GOT3 (cell line): ENCODE results near the gene ULK2.
"Not testable (repeated sequence)": the region's sequence is repeated elsewhere in the genome, so short reads cannot be mapped to it uniquely, and the experiment has no call there.

Experiments used
- DNase-seq: peaks from one replicate; lab custom pipeline; 2025; ENCODE audit warnings: mixed read lengths; lab: John Stamatoyannopoulos, UW

ULK2 gene

GRCh38 chr17:19865021-19865420, 2.7 kb downstream of the ULK2 start:
- DNase-seq = no peak

DNA sequence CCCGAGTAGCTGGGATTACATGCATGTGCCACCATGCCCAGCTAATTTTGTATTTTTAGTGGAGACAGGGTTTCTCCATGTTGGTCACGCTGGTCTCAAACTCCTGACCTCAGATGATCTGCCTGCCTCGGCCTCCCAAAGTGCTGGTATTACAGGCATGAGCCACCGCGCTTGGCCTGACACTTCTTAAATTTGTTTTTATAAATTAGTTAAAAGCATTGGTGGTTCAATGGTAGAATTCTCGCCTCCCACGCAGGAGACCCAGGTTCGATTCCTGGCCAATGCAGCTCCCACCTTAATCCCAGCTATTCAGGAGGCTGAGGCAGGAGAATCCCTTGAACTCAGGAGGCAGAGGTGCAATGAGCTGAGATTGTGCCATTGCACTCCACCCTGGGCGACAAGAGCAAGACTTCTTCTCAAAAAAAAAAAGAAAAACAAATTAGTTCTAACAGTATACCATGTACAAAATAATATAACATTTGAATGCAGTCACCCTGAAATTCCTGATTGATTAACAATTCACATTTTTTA, 7.0 kb downstream of the ULK2 start:
- not testable (repeated sequence) for DNase-seq

DNA sequence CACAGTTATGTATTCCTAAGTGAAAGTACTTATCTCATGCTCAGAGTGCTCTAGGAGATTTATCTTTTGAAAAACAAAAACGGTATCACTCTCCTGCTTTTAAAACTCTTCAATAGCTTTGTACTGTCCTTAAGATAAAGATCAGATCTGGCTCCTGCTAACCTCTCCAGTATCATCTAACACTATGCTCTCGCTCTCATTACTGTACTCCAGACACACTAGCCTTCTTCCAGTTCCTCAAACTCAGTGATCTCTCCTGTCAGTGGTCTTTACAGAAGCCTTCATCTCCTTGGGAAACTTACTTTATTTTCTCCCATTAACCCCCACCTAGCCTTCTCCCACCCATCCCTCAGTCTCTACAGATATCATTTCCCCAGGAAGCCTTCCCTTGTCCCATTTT, 10.1 kb downstream of the ULK2 start:
- no peak for DNase-seq

GRCh38 chr17:19833914-19834313, 33.8 kb downstream of the ULK2 start:
- DNase-seq = no peak

- DNase-seq = no peak
These were observed 37.7 kb downstream of the ULK2 start for GRCh38 chr17:19830061-19830460.

DNA sequence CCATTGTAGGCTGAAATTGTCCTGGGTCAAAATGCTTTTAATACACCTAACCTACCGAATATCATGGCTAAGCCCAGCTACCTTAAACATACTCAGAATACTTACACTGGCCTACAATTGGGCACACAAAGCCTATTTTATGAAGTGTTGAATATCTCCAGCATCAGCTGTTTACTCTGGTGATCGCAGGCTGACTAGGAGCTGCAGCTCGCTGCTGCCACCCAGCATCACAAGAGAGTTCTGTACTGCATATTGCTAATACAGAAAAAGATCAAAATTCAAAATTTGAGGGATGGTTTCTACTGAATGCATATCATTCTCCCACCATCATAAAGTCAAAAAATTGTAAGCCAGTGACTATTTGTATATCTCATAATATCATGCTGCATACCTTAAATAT, 55.3 kb downstream of the ULK2 start:
- no peak for DNase-seq

DNA sequence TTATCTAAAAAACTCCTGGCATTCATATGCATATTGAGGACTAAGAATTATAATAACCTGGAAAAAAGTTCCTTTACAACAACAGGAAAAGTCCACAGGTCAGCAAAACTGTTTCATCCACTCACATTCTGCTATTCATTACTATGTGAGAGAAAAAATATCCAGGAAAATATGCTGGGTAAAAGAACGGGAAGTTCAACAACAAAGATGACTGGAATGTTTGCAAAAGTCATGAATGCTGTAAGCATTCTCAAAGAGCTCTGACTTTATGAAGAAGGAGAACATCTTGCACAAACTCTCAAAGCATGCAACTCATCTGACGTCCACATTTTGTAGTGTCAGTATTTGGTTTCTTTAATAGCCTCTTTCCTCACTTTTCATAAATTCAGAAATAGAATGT, 62.7 kb downstream of the ULK2 start:
- no peak for DNase-seq

GRCh38 chr17:19800571-19800970, 67.2 kb downstream of the ULK2 start:
- DNase-seq = no peak

GRCh38 chr17:19799796-19800195, 67.9 kb downstream of the ULK2 start:
- DNase-seq = no peak

GRCh38 chr17:19796457-19796856, 71.3 kb downstream of the ULK2 start:
- no peak for DNase-seq

DNA sequence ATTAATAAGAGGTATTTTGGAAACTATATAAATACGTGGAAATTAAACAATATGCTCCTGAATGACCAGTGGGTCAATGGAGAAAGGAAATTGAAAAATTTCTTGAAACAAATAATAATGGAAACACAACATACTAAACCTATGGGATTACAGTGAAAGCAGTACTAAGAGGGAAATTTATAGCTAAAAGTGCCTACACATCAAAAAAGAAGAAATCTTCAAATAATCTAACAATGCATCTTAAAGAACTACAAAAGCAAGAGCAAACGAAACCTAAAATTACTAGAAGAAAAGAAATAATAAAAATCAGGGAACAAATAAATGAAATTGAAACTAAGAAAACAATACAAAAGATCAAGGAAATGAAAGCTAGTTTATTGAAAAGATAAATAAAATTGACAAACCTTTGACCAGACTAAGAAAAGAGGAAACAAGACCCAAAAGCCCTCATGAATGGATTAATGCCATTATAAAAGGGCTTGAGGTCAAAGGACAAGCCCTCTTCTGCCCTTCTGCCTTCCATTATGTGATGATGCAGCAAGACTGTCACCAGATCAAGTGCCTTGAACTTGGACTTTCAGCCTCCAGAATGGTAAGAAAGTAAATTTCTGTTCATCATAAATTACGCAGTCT, 75.7 kb downstream of the ULK2 start:
- no peak for DNase-seq

GRCh38 chr17:19787733-19788357, 79.9 kb downstream of the ULK2 start:
- DNase-seq = no peak

GRCh38 chr17:19785854-19786253, 81.9 kb downstream of the ULK2 start:
- no peak for DNase-seq

- DNase-seq = no peak
These were observed 86.0 kb downstream of the ULK2 start for GRCh38 chr17:19781488-19782458.

GRCh38 chr17:19780846-19781245, 86.9 kb downstream of the ULK2 start:
- DNase-seq = no peak

DNA sequence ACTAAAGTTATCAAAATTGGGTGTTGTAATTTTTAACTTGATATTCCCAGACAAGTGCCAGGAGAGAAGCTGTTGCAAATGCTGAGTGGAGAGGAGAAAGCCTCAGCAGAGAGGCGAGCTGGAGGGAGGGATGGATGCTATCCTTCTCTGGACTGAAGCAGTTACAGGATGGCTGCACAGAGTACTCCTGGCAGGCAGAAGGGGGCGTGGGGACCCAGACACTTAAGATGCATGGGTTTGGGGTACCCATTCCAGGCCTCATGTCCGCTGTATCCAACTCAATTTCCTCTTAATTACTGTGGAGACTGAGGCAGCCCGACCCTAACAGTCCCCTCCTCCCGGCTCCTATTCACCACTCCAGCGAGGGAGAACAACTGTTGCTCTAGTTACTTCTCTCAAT, 94.2 kb downstream of the ULK2 start:
- DNase-seq = no peak

GRCh38 chr17:19771971-19772630, 95.6 kb downstream of the ULK2 start:
- no peak for DNase-seq

DNA sequence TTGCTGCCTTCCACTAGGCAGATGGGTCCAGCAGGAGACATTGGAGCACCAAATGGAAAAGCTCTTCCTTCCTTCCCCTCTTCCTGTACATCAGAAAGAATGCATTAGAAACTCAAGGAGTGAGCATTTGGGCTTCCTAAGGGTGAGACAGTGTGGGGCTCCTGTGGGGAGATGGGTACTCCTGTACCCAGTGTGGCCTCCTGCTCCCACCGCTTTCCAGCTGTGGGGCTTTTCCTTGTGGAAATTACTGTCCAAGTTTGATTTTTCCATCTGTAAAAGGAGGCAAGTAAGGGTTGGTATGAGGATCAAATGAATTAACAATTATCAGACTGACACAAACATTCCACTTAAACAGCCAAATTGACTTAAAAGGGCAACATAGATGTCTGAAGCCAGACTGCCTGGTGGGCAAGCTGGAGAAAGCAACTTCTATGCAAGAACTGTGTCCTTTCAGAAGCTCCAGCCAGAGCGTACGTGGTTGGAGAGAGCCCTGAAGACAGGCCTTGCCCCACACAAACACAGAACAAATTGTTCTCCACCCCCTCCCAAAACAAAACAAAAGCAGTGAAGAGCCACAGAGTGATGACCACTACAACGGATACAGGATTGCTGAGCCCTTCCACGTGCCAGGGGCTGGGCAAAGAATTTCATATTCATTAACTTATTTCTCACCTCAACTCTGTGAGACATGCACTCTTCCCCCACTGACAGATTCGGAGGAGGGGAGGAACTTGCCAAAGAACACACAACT, 96.6 kb downstream of the ULK2 start:
- DNase-seq = no peak

DNA sequence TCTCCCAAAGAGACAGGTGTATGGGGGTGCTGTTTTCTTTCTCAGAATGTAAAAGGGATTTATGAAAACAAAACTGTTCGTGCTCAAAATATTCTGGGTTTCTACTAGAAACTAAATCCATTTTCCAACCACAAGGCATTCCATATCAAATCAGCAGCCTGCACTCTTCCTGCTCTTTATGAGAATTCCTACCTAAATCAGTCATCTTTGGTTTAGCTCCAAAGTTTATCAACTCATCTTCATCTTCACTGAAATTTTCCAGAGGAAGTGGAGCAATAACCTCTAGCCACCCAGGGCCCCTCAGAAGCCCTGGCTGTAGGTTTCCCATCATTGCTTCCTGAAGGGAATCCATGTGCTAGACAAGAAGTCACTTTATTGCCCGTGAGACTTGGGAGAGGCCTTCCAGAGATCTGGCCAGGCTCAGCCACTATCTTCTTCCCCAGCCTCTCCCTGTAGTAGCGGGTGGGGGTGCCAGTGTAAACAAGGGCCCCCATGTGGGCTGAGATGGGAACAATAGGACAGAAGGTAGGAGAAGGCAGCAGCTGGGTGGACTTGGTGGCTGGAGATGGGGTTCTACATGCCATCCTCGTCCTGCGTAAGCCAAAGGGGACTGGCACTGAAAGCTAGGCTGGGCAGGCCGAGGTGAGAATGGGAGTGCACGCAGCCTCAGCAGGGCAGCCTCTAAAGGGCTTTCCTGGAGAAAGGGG, 97.6 kb downstream of the ULK2 start:
- DNase-seq = no peak

DNA sequence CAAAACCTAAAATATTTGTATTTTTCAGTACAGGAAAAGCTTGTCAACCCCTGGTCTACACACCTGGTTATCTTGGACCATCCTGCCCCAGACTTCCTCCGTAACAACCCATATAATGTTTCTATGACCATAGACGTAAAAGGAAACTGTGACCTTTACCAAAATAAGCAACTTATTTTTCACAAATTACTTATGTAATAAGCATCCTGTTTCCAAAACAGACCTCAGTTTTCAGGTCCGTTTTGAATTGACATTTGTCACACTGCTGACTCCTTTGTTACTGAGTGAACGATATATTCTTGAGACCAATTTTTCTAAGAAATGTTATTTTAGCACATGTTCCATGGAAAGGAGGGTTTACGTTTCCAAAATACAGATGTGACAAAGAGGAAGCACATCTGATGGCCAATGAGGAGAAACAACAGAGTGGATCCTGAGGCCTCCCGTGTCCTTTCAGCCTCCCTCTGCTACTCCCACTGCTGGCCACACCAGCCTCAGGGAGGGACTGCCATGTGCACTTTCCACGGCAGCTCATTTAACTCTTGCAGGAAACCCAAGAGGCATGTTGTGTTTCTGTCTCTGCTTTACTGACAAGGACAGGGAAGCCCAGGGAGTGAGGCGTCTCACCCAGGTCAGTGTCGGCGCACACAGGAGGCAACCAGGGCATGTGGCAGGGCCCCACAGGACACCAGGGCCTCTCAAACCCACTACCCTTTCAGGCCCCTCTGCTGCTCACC, 99.5 kb downstream of the ULK2 start:
- no peak for DNase-seq
